H1 (cell line): ENCODE results near the gene MCM8. TPM values are rescaled to one million over a fixed set of nuclear protein-coding genes. Genes with fewer than 3 reads are reported as not detected.

ENCODE experiments used
- ATF3 ChIP-seq: IDR thresholded peaks from 2 replicates; pipeline ENCODE4 v1.6.1; 2011; ENCODE audit warnings: low read depth, mild to moderate bottlenecking, low read length; ENCODE audit not compliant: insufficient read depth
- polyA plus RNA-seq, 7 experiments: library from polyadenylated mRNA; depleted of rRNA in 3 of 7; stranded (reverse) in 5 of 7; unstranded in 2 of 7; fragments of >200 nt in 5 of 7; fragments of 200-250 nt in 2 of 7; gene quantifications; 1 replicate in 5 of 7; 2 replicates in 1 of 7; 4 replicates in 1 of 7; pipeline versions ENCODE4 v1.2.1 to v1.2.3, GENCODE V29; 2011 to 2013; ENCODE audit warnings: missing spikeins in 2 of 7, mixed read lengths in 2 of 7
- total RNA-seq: library from RNA; stranded (reverse); fragmentation: NEBNext Ultra II Directional; extraction: Animal tissue kit (Norgen Biotek cat#: 25700); gene quantifications from 2 replicates; pipeline ENCODE4 v1.2.1, GENCODE V29; 2021

MCM8 gene
- total and polyA plus RNA-seq, 2 of the 8 experiments (the other 6 are each of a cell fraction or from before 2014, with no cell fraction given) = 7.1 to 31.9 TPM

DNA sequence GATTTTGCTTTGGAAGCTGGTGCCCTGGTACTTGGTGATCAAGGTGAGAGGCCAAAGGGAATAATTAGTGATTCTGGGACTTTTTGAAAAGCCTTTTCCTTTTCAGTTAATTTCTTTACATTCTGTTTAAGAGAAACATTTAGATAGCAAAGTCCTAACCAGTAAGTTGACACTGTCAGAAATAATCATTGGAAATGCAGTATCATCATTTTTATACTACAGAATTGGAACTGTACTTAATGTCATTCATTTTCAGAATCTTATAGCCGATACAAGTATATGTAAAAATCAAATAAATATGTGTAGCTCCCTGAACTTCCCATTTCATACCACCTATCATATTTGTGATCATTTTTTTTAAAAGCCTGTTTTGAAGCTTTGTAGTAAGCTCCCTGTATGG, 27.5 kb downstream of the MCM8 start (continued):
- TF ChIP-seq ATF3 = no peak
- TF ChIP-seq, all 59 proteins: peak for 0
